ENCODE results near the gene STX16.

- TF ChIP-seq, protein P1, sequence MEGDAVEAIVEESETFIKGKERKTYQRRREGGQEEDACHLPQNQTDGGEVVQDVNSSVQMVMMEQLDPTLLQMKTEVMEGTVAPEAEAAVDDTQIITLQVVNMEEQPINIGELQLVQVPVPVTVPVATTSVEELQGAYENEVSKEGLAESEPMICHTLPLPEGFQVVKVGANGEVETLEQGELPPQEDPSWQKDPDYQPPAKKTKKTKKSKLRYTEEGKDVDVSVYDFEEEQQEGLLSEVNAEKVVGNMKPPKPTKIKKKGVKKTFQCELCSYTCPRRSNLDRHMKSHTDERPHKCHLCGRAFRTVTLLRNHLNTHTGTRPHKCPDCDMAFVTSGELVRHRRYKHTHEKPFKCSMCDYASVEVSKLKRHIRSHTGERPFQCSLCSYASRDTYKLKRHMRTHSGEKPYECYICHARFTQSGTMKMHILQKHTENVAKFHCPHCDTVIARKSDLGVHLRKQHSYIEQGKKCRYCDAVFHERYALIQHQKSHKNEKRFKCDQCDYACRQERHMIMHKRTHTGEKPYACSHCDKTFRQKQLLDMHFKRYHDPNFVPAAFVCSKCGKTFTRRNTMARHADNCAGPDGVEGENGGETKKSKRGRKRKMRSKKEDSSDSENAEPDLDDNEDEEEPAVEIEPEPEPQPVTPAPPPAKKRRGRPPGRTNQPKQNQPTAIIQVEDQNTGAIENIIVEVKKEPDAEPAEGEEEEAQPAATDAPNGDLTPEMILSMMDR (IDR thresholded peaks at IDR 0.05; ENCODE audit: low read length), result no peak
- TF ChIP-seq EZH2 (IDR thresholded peaks at IDR 0.05; ENCODE audit: borderline replicate concordance, low read length), result no peak
Measured at GRCh38 chr20:58638467-58639181, 12.5 kb upstream of the STX16 start.
